ENCODE results near the gene SLC38A3. TPM values are rescaled to one million over a fixed set of nuclear protein-coding genes. Genes with fewer than 3 reads are reported as not detected.
A peak's percentile ranks its signal among the peaks of the same experiment; 100 is the strongest.

Gene SLC38A3
- total and polyA plus RNA-seq, 4 donors, result 10.5 to 71.5 (median 55.3) TPM

DNA sequence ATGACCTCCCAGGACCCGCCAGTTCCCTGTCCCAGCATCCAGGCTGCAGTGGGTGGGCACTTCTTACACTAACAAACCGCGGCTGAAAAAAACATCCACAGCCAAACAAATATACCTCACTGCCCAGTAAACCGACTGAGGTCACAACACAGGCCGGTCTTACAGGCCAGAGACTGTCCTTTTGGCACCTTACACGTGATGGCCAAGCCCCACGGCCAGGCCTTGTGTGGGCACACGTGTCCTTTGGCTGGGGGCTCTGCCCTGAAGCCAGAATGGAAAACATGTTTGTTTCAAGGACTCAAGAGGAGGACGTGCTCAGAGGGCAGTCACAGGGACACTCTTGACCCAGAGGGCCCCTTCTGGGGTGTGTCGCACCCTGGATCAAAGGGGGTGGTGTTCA, 9.8 kb downstream of the SLC38A3 start:
- 81% methylated on average over 10 of the region's 10 CpGs for WGBS (ENCODE audit: insufficient coverage)
- Histone ChIP-seq H3K27ac (ENCODE audit: low read depth, low read length) (no peak overlapping the region), H3K27me3 (ENCODE audit: control insufficient read depth, insufficient read depth, low read length) (no peaks in the 10 kb centered on the region), H3K4me3 (ENCODE audit: low read depth, low read length) (no peak overlapping the region), H3K36me3 (ENCODE audit: control insufficient read depth, insufficient read depth, low read length) (peaks cover 55% of the 10 kb centered on the region), H3K9me3 (ENCODE audit: control insufficient read depth, insufficient read depth, low read length) (no peaks in the 10 kb centered on the region), H3K4me1 (ENCODE audit: control insufficient read depth, insufficient read depth, low read length) (peaks cover 54% of the 10 kb centered on the region)
- no peak for DNase-seq (ENCODE audit: low read depth in 4 of 6, low spot score in 6 of 6)

DNA sequence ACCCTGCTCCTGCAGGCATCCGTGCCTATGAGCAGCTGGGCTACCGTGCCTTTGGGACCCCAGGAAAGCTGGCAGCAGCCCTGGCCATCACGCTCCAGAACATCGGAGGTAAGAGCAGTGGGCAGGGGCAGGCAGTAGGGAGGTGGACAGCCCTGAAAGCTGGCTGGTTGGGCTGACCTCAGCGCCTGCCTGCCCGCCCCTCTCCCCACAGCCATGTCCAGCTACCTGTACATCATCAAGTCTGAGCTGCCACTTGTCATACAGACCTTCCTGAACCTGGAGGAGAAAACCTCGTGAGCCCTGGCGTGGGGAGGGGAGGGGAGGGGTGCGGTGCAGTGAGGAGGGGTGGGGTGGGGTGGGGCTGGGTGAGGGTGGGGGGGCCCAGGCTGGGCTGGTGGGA, 10.5 kb downstream of the SLC38A3 start:
- no peak for DNase-seq (ENCODE audit: low read depth in 4 of 6, low spot score in 6 of 6)
- Histone ChIP-seq H3K9me3 (ENCODE audit: control insufficient read depth, insufficient read depth, low read length) (no peaks in the 10 kb centered on the region), H3K27me3 (ENCODE audit: control insufficient read depth, insufficient read depth, low read length) (no peaks in the 10 kb centered on the region), H3K27ac (ENCODE audit: low read depth, low read length) (no peak overlapping the region), H3K36me3 (ENCODE audit: control insufficient read depth, insufficient read depth, low read length) (peaks cover 62% of the 10 kb centered on the region), H3K4me3 (ENCODE audit: low read depth, low read length) (no peak overlapping the region), H3K4me1 (ENCODE audit: control insufficient read depth, insufficient read depth, low read length) (peaks cover 56% of the 10 kb centered on the region)
- 61% methylated on average over 4 of the region's 9 CpGs for WGBS (ENCODE audit: insufficient coverage)

DNA sequence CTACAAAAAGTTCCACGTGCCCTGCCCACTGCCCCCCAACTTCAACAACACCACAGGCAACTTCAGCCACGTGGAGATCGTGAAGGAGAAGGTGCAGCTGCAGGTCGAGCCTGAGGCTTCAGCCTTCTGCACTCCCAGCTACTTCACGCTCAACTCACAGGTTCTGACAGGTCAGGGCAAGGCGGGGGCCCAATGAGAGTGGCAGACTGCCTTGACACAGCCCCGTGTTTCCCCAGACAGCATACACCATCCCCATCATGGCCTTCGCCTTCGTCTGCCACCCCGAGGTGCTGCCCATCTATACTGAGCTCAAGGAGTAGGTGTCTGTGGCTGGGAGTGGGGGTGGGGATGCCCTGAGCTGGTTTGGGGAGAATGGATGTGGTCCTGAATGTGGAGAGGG, 12.6 kb downstream of the SLC38A3 start:
- H3K27ac ChIP-seq (ENCODE audit: low read depth, low read length), result no peak overlapping the region
- no peaks in the 10 kb centered on the region for H3K9me3 ChIP-seq (ENCODE audit: control insufficient read depth, insufficient read depth, low read length)
- H3K36me3 ChIP-seq (ENCODE audit: control insufficient read depth, insufficient read depth, low read length), result peaks cover 61% of the 10 kb centered on the region
- no peak overlapping the region for H3K4me3 ChIP-seq (ENCODE audit: low read depth, low read length)
- no peak for DNase-seq (ENCODE audit: low read depth in 4 of 6, low spot score in 6 of 6)
- WGBS (ENCODE audit: insufficient coverage), result 79% methylated on average over 6 of the region's 10 CpGs
- H3K4me1 ChIP-seq (ENCODE audit: control insufficient read depth, insufficient read depth, low read length), result peaks cover 57% of the 10 kb centered on the region
- H3K27me3 ChIP-seq (ENCODE audit: control insufficient read depth, insufficient read depth, low read length), result no peaks in the 10 kb centered on the region

DNA sequence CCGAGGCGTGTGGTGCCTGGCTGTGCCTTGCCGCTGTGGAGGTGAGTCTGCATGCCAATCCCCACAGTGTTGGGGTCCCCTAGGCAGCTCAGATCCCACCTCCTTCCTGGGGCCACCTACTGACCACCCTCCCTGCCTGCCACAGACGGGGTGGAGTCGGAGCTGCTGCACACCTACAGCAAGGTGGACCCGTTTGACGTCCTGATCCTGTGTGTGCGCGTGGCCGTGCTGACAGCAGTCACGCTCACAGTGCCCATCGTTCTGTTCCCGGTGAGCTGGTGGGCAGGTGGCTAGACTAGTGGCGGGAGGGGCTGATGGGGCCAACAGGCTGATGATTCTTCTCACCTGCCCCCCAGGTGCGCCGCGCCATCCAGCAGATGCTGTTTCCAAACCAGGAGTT, 13.4 kb downstream of the SLC38A3 start:
- 94% methylated on average over 17 of the region's 17 CpGs for WGBS (ENCODE audit: insufficient coverage)
- Histone ChIP-seq H3K9me3 (ENCODE audit: control insufficient read depth, insufficient read depth, low read length) (no peaks in the 10 kb centered on the region), H3K27ac (ENCODE audit: low read depth, low read length) (no peak overlapping the region), H3K36me3 (ENCODE audit: control insufficient read depth, insufficient read depth, low read length) (peaks cover 58% of the 10 kb centered on the region), H3K4me1 (ENCODE audit: control insufficient read depth, insufficient read depth, low read length) (peaks cover 50% of the 10 kb centered on the region), H3K27me3 (ENCODE audit: control insufficient read depth, insufficient read depth, low read length) (no peaks in the 10 kb centered on the region), H3K4me3 (ENCODE audit: low read depth, low read length) (no peak overlapping the region)
- no peak for DNase-seq (ENCODE audit: low read depth in 4 of 6, low spot score in 6 of 6)

DNA sequence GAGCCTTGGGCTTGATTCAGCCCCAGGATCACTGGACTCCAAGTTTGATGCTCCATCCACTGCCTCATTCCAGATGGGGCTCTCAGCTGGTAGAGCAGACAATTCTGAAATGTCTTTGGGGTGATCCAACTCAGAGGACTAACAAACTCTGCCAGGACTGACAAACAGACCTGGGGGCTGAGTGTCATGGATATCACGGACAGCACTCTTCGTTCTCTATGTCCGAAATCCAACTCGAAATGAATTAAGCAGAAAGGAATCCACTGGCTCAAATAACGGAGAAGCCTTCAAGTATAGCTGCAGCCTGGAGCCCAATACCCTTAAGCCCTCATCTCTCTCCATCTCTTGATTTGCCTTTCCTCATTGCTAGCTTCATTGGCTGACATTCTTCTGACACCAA, 14.2 kb downstream of the SLC38A3 start:
- Histone ChIP-seq H3K9me3 (ENCODE audit: control insufficient read depth, insufficient read depth, low read length) (no peaks in the 10 kb centered on the region), H3K4me1 (ENCODE audit: control insufficient read depth, insufficient read depth, low read length) (peaks cover 41% of the 10 kb centered on the region), H3K27ac (ENCODE audit: low read depth, low read length) (no peak overlapping the region), H3K27me3 (ENCODE audit: control insufficient read depth, insufficient read depth, low read length) (no peaks in the 10 kb centered on the region), H3K36me3 (ENCODE audit: control insufficient read depth, insufficient read depth, low read length) (peaks cover 52% of the 10 kb centered on the region), H3K4me3 (ENCODE audit: low read depth, low read length) (no peak overlapping the region)
- WGBS (ENCODE audit: insufficient coverage), result 95% methylated on average over 5 of the region's 5 CpGs
- DNase-seq (ENCODE audit: low read depth in 4 of 6, low spot score in 6 of 6), result no peak

DNA sequence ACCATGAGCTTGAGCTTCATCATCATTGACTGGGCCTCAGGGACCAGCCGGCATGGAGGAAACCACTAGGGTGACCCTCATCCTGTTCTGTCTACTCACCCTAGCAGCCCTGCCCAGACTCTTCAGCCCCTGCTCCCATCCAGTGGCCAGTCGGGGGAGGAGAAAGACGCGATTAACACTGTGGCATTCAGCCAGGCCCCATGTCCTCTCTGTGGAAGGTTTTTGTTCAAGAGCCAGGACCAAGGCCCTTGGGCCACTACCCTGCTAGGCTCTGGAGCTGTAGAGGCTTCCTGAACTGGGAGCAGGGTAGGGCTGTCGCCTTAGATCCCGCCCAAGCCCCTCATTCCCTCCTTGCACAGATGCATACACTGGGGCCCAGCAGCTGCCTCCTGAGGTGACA, 15.0 kb downstream of the SLC38A3 start:
- Histone ChIP-seq H3K36me3 (ENCODE audit: control insufficient read depth, insufficient read depth, low read length) (peaks cover 47% of the 10 kb centered on the region), H3K4me3 (ENCODE audit: low read depth, low read length) (no peak overlapping the region), H3K27ac (ENCODE audit: low read depth, low read length) (peak overlapping the region; percentile 61), H3K9me3 (ENCODE audit: control insufficient read depth, insufficient read depth, low read length) (no peaks in the 10 kb centered on the region), H3K4me1 (ENCODE audit: control insufficient read depth, insufficient read depth, low read length) (peaks cover 33% of the 10 kb centered on the region), H3K27me3 (ENCODE audit: control insufficient read depth, insufficient read depth, low read length) (no peaks in the 10 kb centered on the region)
- 59% methylated on average over 6 of the region's 6 CpGs for WGBS (ENCODE audit: insufficient coverage)
- peak in 2 of 6 donors; percentile 20 to 52 for DNase-seq (ENCODE audit: low read depth in 4 of 6, low spot score in 6 of 6)

DNA sequence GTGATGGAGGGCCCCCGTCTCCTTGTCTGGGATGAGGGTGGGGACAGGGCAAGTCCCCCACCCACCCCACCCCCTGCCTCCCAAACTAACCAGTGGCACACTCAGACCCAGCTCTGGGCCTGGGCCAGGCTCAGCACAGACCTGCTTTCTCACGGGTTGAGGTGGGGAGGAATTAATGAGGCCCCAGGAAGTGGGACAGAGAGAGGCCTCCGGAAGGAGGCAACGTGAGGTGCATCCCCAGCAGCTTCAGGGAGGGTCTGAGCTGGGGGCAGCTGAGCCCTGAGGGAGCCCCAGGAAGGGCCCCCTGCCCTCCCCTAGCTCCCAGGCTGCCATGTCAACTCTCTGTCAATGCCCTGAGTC, 16.0 kb downstream of the SLC38A3 start:
- peak in 2 of 6 donors; percentile 56 to 68 for DNase-seq (ENCODE audit: low read depth in 4 of 6, low spot score in 6 of 6)
- Histone ChIP-seq H3K27me3 (ENCODE audit: control insufficient read depth, insufficient read depth, low read length) (no peaks in the 10 kb centered on the region), H3K36me3 (ENCODE audit: control insufficient read depth, insufficient read depth, low read length) (peaks cover 38% of the 10 kb centered on the region), H3K9me3 (ENCODE audit: control insufficient read depth, insufficient read depth, low read length) (no peaks in the 10 kb centered on the region), H3K27ac (ENCODE audit: low read depth, low read length) (peak overlapping the region; percentile 80), H3K4me1 (ENCODE audit: control insufficient read depth, insufficient read depth, low read length) (peaks cover 36% of the 10 kb centered on the region), H3K4me3 (ENCODE audit: low read depth, low read length) (no peak overlapping the region)
- WGBS (ENCODE audit: insufficient coverage), result 17% methylated on average over 3 of the region's 4 CpGs

DNA sequence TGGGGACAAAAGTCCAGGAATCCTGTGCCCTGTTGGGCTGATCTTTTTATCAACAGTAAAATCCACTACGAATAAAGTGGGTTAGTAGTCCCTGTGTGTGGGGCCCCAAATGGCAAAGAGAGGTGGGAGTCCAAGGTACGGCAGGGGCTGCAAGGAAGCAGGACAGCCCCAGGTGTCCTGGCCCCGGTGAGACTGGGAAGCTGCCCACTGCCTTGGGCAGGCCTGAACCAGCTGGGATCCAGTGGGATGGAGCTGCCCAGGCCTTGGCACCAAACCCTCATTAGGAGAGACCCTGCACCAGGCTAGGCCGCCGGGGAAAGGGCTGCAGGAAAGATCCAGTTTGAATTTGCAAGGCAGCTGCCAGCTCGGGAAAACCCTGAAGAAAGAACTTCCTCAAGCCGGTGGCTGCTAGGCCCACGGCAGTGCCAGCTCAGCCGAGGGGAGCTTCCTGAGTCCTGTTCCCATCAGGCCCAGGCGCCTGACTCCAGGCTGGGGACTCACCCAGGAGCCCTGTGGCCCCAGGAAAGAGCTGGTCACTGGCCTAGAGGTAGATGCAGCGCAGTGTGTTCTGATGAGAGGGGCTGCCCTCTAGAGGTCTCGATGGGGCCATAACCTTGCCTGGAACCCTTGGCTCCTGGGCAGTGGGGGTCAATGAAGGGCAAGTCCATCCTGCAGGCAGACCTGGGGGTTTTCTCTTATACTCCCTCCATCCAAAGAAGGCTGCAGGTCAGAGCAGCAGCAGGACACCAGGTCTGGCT, 16.5 kb downstream of the SLC38A3 start:
- H3K27ac ChIP-seq (ENCODE audit: low read depth, low read length), result peak overlapping the region; percentile 80
- H3K36me3 ChIP-seq (ENCODE audit: control insufficient read depth, insufficient read depth, low read length), result peaks cover 33% of the 10 kb centered on the region
- peak in 2 of 6 donors; percentile 18 to 63 for DNase-seq (ENCODE audit: low read depth in 4 of 6, low spot score in 6 of 6)
- H3K9me3 ChIP-seq (ENCODE audit: control insufficient read depth, insufficient read depth, low read length), result no peaks in the 10 kb centered on the region
- H3K27me3 ChIP-seq (ENCODE audit: control insufficient read depth, insufficient read depth, low read length), result no peaks in the 10 kb centered on the region
- 35% methylated on average over 11 of the region's 12 CpGs for WGBS (ENCODE audit: insufficient coverage)
- no peak overlapping the region for H3K4me3 ChIP-seq (ENCODE audit: low read depth, low read length)
- peaks cover 42% of the 10 kb centered on the region for H3K4me1 ChIP-seq (ENCODE audit: control insufficient read depth, insufficient read depth, low read length)

DNA sequence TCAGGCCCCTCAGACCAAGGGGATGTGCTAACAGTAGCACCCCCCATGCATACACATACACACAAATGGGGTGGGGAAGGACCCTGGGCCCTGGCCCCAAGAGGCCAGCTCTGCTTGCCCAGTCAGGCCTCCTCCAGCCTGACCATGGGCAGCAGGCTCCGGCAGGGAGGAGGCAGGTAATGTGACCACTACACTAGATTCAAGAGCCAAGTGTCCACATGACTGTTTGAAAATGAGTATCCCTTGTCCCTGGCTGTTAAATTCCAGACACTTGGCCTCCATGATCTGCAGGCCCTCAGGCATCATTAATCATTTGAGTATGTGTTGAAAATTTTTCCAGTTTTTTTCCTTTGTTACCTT, 17.1 kb downstream of the SLC38A3 start:
- H3K36me3 ChIP-seq (ENCODE audit: control insufficient read depth, insufficient read depth, low read length), result peaks cover 31% of the 10 kb centered on the region
- peaks cover 47% of the 10 kb centered on the region for H3K4me1 ChIP-seq (ENCODE audit: control insufficient read depth, insufficient read depth, low read length)
- no peak overlapping the region for H3K4me3 ChIP-seq (ENCODE audit: low read depth, low read length)
- DNase-seq (ENCODE audit: low read depth in 4 of 6, low spot score in 6 of 6), result no peak
- H3K27ac ChIP-seq (ENCODE audit: low read depth, low read length), result peak overlapping the region; percentile 80
- H3K27me3 ChIP-seq (ENCODE audit: control insufficient read depth, insufficient read depth, low read length), result no peaks in the 10 kb centered on the region
- no peaks in the 10 kb centered on the region for H3K9me3 ChIP-seq (ENCODE audit: control insufficient read depth, insufficient read depth, low read length)
- WGBS (ENCODE audit: insufficient coverage), result 90% methylated on average over 1 of the region's 1 CpG

DNA sequence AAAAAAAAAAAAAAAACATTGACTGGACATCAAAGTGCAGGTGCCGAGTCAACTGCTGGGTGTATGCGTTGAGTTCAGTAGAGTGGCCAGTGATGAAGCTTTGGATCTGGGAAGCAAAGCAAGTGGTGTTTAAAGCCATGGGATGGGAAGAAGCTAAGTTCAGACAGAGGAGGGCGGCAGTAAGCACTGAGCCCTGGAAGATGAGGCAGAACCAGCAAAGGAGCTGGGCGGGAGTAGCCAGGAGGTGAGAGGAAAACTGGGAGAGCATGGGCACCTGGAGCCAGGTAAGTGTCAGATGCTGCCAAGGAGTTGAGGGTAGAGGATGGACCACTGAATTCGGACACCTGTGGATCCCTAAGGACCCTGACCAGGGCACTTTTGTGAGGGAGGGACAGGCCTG, 19.6 kb downstream of the SLC38A3 start:
- WGBS (ENCODE audit: insufficient coverage), result 73% methylated on average over 5 of the region's 5 CpGs
- no peak overlapping the region for H3K27ac ChIP-seq (ENCODE audit: low read depth, low read length)
- H3K9me3 ChIP-seq (ENCODE audit: control insufficient read depth, insufficient read depth, low read length), result no peaks in the 10 kb centered on the region
- H3K36me3 ChIP-seq (ENCODE audit: control insufficient read depth, insufficient read depth, low read length), result peaks cover 11% of the 10 kb centered on the region
- H3K4me1 ChIP-seq (ENCODE audit: control insufficient read depth, insufficient read depth, low read length), result peaks cover 62% of the 10 kb centered on the region
- no peaks in the 10 kb centered on the region for H3K27me3 ChIP-seq (ENCODE audit: control insufficient read depth, insufficient read depth, low read length)
- no peak for DNase-seq (ENCODE audit: low read depth in 4 of 6, low spot score in 6 of 6)
- H3K4me3 ChIP-seq (ENCODE audit: low read depth, low read length), result no peak overlapping the region

All from spinal cord (tissue), 10 donors.